NCI-H2029 treated with DMSO at 0.1 percent for 48 hours (cell line): ENCODE results near the gene CTTNBP2.

ENCODE experiments used
- DNase-seq: peaks from one replicate; lab custom pipeline; 2025; lab: John Stamatoyannopoulos, UW

Gene CTTNBP2

GRCh38 chr7:117685795-117686194, 187.4 kb downstream of the CTTNBP2 start:
- no peak for DNase-seq

- no peak for DNase-seq
Observed at GRCh38 chr7:117683430-117684175, 189.6 kb downstream of the CTTNBP2 start.

GRCh38 chr7:117682681-117683385, 190.4 kb downstream of the CTTNBP2 start:
- DNase-seq = no peak

- DNase-seq = no peak
Observed at GRCh38 chr7:117679120-117679519, 194.1 kb downstream of the CTTNBP2 start.

GRCh38 chr7:117675497-117676435, 197.5 kb downstream of the CTTNBP2 start:
- no peak for DNase-seq

- peak; percentile 60 for DNase-seq
Observed at GRCh38 chr7:117674617-117675016, 198.6 kb downstream of the CTTNBP2 start.

GRCh38 chr7:117673839-117674238, 199.4 kb downstream of the CTTNBP2 start:
- DNase-seq = peak; percentile 81

GRCh38 chr7:117673367-117673766, 199.9 kb downstream of the CTTNBP2 start:
- peak; percentile 95 for DNase-seq

GRCh38 chr7:117672453-117672852, 200.8 kb downstream of the CTTNBP2 start:
- peak; percentile 93 for DNase-seq

GRCh38 chr7:117669818-117670217, 203.4 kb downstream of the CTTNBP2 start:
- DNase-seq = no peak

GRCh38 chr7:117667456-117667855, 205.8 kb downstream of the CTTNBP2 start:
- DNase-seq = no peak

- DNase-seq = no peak
Observed at GRCh38 chr7:117666689-117667088, 206.6 kb downstream of the CTTNBP2 start.

GRCh38 chr7:117666031-117666430, 207.2 kb downstream of the CTTNBP2 start:
- no peak for DNase-seq

GRCh38 chr7:117665368-117665767, 207.9 kb downstream of the CTTNBP2 start:
- no peak for DNase-seq

- no peak for DNase-seq
Observed at GRCh38 chr7:117664047-117664446, 209.2 kb downstream of the CTTNBP2 start.

- DNase-seq = no peak
Observed at GRCh38 chr7:117661328-117661727, 211.9 kb downstream of the CTTNBP2 start.
